Stomach (tissue), 4 donors: ENCODE data around the gene IFNA5.

ENCODE experiments used
- CTCF ChIP-seq, 7 experiments: fragments of 450-650 bp in 4 of 7; fragments of 200-600 bp in 3 of 7; sonication (generic) in 3 of 7; IDR thresholded peaks; one replicate each; pipeline ENCODE4 v1.5.1; 2016 to 2019; ENCODE audit warnings: antibody characterized with exemption in 7 of 7, control low read depth in 2 of 7, mild to moderate bottlenecking in 1 of 7
- EP300 ChIP-seq: sonication (generic); formaldehyde crosslinking; IDR thresholded peaks from one replicate; pipeline ENCODE4 v1.6.1; 2017; ENCODE audit warnings: antibody characterized with exemption
- POLR2A ChIP-seq, 4 donors: fragments of 450-650 bp; IDR thresholded peaks; one replicate each; pipeline ENCODE4 v1.6.1; 2016; ENCODE audit warnings: antibody characterized with exemption in 4 of 4, control low read depth in 2 of 4, mild to moderate bottlenecking in 1 of 4, moderate library complexity in 1 of 4

GRCh38 chr9:21281275-21281674 is 23.8 kb downstream of the IFNA5 start:
- no peak for TF ChIP-seq CTCF (IDR thresholded peaks at IDR 0.05)
- TF ChIP-seq EP300: no peak
- TF ChIP-seq POLR2A (IDR thresholded peaks at IDR 0.05): no peak
